ENCODE measurements around the gene ZXDB. TPM values are rescaled to one million over a fixed set of nuclear protein-coding genes. Genes with fewer than 3 reads are reported as not detected.

The ZXDB gene
- total and polyA plus RNA-seq, 11 donors = 1.4 to 11.3 (median 7.1) TPM

GRCh38 chrX:57583477-57583876 lies 8.3 kb upstream of the ZXDB start:
- Histone ChIP-seq H3K4me3 (no peak overlapping the region), H3K36me3 (no peaks in the 10 kb centered on the region), H3K27me3 (no peaks in the 10 kb centered on the region), H3K27ac (no peak overlapping the region), H3K9me3 (no peaks in the 10 kb centered on the region), H3K4me1 (no peaks in the 10 kb centered on the region)
- intact Hi-C loops (cut with DNase I) = loop anchor here in 3 of 10 donors (10.0 kb wide), 4 partner anchors 211 to 341 kb away; partner anchors contain the start of gene ZXDA (in 1 of the 3)
- no peak for ATAC-seq
- no peak for TF ChIP-seq POLR2A (IDR thresholded peaks at IDR 0.05)
- TF ChIP-seq, protein P1, sequence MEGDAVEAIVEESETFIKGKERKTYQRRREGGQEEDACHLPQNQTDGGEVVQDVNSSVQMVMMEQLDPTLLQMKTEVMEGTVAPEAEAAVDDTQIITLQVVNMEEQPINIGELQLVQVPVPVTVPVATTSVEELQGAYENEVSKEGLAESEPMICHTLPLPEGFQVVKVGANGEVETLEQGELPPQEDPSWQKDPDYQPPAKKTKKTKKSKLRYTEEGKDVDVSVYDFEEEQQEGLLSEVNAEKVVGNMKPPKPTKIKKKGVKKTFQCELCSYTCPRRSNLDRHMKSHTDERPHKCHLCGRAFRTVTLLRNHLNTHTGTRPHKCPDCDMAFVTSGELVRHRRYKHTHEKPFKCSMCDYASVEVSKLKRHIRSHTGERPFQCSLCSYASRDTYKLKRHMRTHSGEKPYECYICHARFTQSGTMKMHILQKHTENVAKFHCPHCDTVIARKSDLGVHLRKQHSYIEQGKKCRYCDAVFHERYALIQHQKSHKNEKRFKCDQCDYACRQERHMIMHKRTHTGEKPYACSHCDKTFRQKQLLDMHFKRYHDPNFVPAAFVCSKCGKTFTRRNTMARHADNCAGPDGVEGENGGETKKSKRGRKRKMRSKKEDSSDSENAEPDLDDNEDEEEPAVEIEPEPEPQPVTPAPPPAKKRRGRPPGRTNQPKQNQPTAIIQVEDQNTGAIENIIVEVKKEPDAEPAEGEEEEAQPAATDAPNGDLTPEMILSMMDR (IDR thresholded peaks at IDR 0.05) = no peak
- no peak for DNase-seq
- 66 to 82% (median 71%) methylated on average over 5 of the region's 5 CpGs for WGBS, 4 donors

DNA sequence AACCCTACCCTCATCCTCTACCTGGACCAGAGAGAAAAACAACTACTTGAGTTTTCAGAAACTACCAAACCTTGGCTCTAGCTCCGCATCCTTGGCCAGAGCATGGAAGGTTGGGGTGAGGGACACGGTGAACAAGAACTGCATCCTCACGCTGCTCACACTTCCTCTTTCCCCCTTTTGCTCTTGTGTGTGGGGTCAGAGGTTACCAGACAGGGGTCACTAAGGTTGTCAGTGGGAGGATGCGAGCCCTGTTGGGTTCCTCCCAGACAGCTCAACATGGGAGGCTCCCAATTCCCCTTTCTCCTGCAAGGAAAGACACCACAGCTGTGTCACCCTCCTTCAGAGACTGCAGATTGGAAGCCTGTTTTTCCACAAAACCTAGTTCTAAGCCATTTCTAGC lies 5.5 kb upstream of the ZXDB start:
- no peak overlapping the region for H3K27ac ChIP-seq
- no peaks in the 10 kb centered on the region for H3K9me3 ChIP-seq
- H3K27me3 ChIP-seq = no peaks in the 10 kb centered on the region
- H3K36me3 ChIP-seq = no peaks in the 10 kb centered on the region
- ATAC-seq = no peak
- TF ChIP-seq POLR2A (IDR thresholded peaks at IDR 0.05) = no peak
- TF ChIP-seq, protein P1 (IDR thresholded peaks at IDR 0.05) = no peak
- DNase-seq = no peak
- whole genome bisulfite sequencing, 4 donors = 73 to 82% (median 78%) methylated on average over 4 of the region's 4 CpGs
- no peak overlapping the region for H3K4me3 ChIP-seq
- peaks cover 0 to 10% (median 2%) of the 10 kb centered on the region in 12 donors for H3K4me1 ChIP-seq
- intact Hi-C loops (cut with DNase I) = loop anchor here in 3 of 10 donors (10.0 kb wide), 4 partner anchors 208 to 338 kb away; partner anchors contain the start of gene ZXDA (in 1 of the 3)

DNA sequence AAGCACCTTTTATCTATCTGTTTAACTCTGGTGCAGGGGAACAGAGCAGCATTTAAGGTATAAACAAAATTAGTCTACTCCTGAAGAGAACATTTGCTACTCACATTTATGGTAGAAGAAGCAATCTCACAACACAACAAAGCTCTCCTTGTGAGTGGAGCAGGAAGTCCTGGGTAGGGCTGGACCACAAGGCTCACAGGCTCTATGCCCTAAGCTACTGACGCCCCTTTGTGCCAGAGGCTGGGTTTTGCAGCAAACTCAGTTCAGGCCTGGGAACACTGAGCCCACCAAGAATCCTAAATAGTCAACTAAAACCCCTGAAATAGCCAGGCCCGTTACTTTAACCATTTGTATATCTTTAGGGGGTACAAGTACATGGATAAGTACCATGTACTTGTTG lies 4.7 kb upstream of the ZXDB start:
- WGBS, 4 donors = 44 to 92% (median 70%) methylated on average over 2 of the region's 2 CpGs
- Histone ChIP-seq H3K36me3 (no peaks in the 10 kb centered on the region), H3K27ac (no peak overlapping the region), H3K27me3 (no peaks in the 10 kb centered on the region), H3K4me3 (no peak overlapping the region), H3K4me1 (peaks cover 0 to 10% (median 2%) of the 10 kb centered on the region in 12 donors), H3K9me3 (no peaks in the 10 kb centered on the region)
- ATAC-seq = no peak
- intact Hi-C loops (cut with DNase I) = loop anchor here in 3 of 10 donors (10.0 kb wide), 4 partner anchors 208 to 338 kb away; partner anchors contain the start of gene ZXDA (in 1 of the 3)
- TF ChIP-seq POLR2A (IDR thresholded peaks at IDR 0.05) = no peak
- TF ChIP-seq, protein P1 (IDR thresholded peaks at IDR 0.05) = no peak
- no peak for DNase-seq

- Histone ChIP-seq H3K9me3 (no peaks in the 10 kb centered on the region), H3K4me1 (peaks cover 0 to 10% (median 2%) of the 10 kb centered on the region in 12 donors), H3K4me3 (no peak overlapping the region), H3K27ac (no peak overlapping the region), H3K27me3 (no peaks in the 10 kb centered on the region), H3K36me3 (no peaks in the 10 kb centered on the region)
- ATAC-seq (no peak), DNase-seq (no peak)
- no peak for TF ChIP-seq POLR2A (IDR thresholded peaks at IDR 0.05)
- TF ChIP-seq, protein P1 (IDR thresholded peaks at IDR 0.05) = no peak
- intact Hi-C loops (cut with DNase I) = loop anchor here in 3 of 10 donors (10.0 kb wide), 4 partner anchors 207 to 337 kb away; partner anchors contain the start of gene ZXDA (in 1 of the 3)
- 71 to 93% (median 88%) methylated on average over 2 of the region's 2 CpGs for WGBS, 4 donors
Observed at GRCh38 chrX:57587607-57588006, 4.2 kb upstream of the ZXDB start.

Measured in heart left ventricle (tissue), 16 donors.